GM18498 (cell line): ENCODE measurements around the gene GPC6.

ENCODE experiments used
- ATAC-seq: cut with Tn5 transposase; IDR thresholded peaks from one replicate; pipeline ENCODE4 v1.9.1; 2021; ENCODE audit warnings: mild to moderate bottlenecking, moderate library complexity; ENCODE audit not compliant: unreplicated experiment

GPC6 gene

GRCh38 chr13:93951951-93952350 lies 725.3 kb downstream of the GPC6 start:
- no peak for ATAC-seq

DNA sequence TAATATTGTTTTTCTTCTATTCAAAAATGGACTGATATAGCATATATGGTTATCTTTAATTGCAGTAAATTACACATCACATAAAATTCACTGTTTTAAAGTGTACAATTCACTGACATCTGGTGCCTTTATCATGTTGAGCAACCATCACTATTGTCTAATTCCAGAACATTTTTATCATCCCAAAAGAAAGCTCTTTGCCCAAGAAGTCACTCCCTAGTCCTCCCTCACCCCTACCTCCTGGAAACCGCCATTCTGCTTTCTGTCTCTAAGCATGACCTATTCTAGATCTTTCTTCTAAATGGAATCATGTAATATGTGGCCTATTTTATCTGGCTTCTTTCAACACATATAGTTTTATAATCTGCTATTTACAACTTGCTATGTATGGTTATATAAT lies 727.2 kb downstream of the GPC6 start:
- ATAC-seq, result no peak

- no peak for ATAC-seq
Observed at GRCh38 chr13:93955904-93956303, 729.3 kb downstream of the GPC6 start.

- ATAC-seq, result no peak
Observed at GRCh38 chr13:93956426-93956825, 729.8 kb downstream of the GPC6 start.

- ATAC-seq, result no peak
Observed at GRCh38 chr13:93957371-93957770, 730.8 kb downstream of the GPC6 start.

GRCh38 chr13:93959796-93960533 lies 733.4 kb downstream of the GPC6 start:
- ATAC-seq, result no peak

- no peak for ATAC-seq
Observed at GRCh38 chr13:93963266-93964145, 736.9 kb downstream of the GPC6 start.

DNA sequence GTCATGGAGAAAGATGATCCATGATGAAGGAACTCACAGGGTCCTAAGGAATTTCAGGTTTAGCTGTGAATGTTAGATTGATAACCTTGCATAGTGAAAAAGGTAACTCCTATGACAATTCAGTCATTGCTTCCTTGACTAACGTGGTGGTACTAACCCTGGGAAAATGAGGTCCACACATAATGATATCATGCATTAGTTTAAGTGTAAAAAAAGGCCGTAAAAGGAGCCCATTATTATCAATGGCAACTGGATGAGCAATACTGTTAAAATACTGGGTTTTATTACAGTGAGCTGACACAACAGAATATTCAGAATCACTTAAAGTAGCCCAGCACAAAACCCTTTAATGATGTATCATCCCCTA lies 737.5 kb downstream of the GPC6 start:
- ATAC-seq, result no peak

GRCh38 chr13:93965587-93965986 lies 739.0 kb downstream of the GPC6 start:
- no peak for ATAC-seq

GRCh38 chr13:93966267-93966936 lies 739.8 kb downstream of the GPC6 start:
- ATAC-seq, result no peak

- ATAC-seq, result no peak
Observed at GRCh38 chr13:93967286-93967685, 740.7 kb downstream of the GPC6 start.

DNA sequence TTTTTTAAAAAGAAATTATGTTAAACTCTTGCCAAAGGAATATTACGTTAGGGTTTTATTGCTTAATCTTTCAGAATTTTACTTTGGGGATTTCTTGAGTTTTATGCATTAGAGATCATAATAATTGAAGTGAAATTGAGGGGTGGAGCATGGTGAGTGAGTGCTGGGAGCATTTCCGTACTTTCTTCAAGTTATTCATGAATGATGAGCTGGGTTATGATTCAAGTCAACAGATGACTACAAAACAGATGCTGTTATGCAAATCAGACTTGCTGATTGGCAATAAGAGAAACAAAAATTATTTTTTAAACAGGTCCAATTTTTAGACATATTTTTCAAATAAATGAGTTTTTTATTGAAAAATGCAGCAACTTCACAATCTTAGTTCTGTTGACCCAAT lies 748.6 kb downstream of the GPC6 start:
- ATAC-seq, result no peak

DNA sequence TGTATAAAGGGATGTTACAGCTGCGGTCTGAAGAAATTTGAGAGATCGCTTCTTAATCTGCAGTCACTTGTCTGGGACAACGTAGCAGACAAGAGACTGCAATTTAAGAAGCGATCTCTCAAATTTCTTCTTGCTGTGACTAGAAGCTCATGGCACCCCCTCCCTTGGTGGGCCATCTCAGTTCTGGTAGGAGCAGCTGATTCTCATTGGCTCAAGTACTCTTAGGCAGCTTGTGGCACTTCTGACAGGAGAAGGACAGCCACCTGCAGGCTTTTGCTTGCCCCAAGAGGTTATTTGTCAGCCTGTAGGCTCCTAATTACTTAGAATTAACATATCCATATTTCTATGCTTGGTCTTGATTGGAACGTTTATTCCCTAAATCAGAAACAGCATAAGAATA lies 749.9 kb downstream of the GPC6 start:
- no peak for ATAC-seq

- ATAC-seq, result no peak
Observed at GRCh38 chr13:93977986-93978385, 751.4 kb downstream of the GPC6 start.

DNA sequence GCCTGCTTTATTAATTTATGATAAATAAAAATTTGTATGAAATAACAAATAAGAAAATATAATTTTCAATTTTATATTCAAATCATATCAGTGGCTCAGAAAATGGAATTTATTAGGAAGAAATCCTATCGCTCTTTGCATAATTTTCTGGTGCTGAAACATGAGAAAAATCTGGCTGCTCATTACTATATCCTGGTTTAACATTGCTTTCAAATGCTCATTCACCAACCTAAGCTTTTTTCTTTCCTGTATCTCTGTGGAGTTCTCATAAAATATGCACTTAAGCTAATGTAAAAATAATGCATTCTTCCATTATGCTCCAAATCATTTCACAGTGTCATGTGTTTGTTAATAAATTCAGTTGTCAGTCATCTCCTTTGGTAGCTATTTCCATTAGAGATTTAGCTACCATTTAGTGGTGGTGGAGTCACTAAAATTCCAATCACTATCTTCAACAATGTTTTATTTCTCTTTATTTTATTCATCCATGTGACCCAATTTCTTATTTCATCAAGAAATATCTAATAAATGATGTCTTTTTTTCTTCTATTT lies 754.9 kb downstream of the GPC6 start:
- ATAC-seq, result no peak

- ATAC-seq, result no peak
Observed at GRCh38 chr13:93982179-93982918, 755.7 kb downstream of the GPC6 start.

- no peak for ATAC-seq
Observed at GRCh38 chr13:93984052-93984451, 757.4 kb downstream of the GPC6 start.

GRCh38 chr13:93984876-93985275 lies 758.3 kb downstream of the GPC6 start:
- ATAC-seq, result no peak

- ATAC-seq, result no peak
Observed at GRCh38 chr13:93987458-93987857, 760.9 kb downstream of the GPC6 start.

DNA sequence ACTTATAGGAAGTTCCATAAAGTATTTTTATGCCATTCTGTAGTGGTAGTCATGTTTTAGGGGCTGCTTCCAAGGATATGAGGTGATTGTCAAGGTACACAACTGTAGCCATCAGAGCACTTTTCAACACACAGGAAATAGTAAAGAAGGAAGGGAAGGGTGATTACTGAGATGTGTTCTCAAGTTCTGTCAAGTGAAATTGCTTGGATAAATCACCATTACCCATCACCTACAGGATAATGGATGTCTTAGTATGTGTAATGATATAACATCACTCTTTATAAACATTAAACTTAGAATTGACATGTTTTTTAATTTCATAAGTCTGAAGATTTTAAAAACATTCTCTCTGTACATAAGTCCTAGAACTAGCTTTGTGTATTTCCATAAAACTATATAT lies 765.0 kb downstream of the GPC6 start:
- no peak for ATAC-seq

DNA sequence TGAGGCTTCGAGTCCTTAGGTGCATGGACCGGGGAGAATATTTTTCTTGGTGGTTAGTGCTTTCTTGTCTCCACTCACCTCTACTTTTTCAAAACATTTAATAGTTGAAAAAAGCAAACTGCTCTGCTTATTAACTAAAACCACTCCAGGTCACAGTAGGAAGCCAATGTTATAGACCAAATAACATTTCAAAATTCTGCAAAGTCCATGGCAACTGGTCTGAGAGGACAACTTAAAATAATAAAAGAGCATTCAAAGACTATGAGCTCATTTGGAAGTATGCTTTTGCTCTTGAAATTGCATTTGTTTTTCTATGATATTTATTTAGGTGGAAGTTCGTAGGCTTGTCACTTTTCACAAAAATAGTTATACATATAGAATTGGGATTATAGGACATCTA lies 769.9 kb downstream of the GPC6 start:
- ATAC-seq, result no peak
